Measurements from ENCODE around the gene SYNDIG1L.

- no peak for TF ChIP-seq GATA3 (IDR thresholded peaks at IDR 0.05; ENCODE audit: low read depth, low read length)
- no peak for TF ChIP-seq GATA2 (IDR thresholded peaks at IDR 0.05; ENCODE audit: low read depth, low read length)
These were observed 25.0 kb downstream of the SYNDIG1L start for GRCh38 chr14:74400919-74401503.

All from SH-SY5Y (cell line).